Thyroid gland (tissue), 4 donors: Measurements from ENCODE around the gene SLC26A4. TPM values are rescaled to one million over a fixed set of nuclear protein-coding genes. Genes with fewer than 3 reads are reported as not detected.

Source experiments
- DNase-seq, 2 donors: peaks; one replicate each; pipeline ENCODE4 v3.0.0-alpha.2; 2019
- H3K27ac ChIP-seq, 3 donors: fragments of 200-600 bp; sonication (generic); 1 replicate in 2 of 3; 2 replicates in 1 of 3; pipeline ENCODE4 v1.5.1; 2016 to 2019; ENCODE audit warnings: mild to moderate bottlenecking in 1 of 3, moderate library complexity in 1 of 3
- H3K27me3 ChIP-seq: fragments of 200-600 bp; sonication (generic); one replicate; pipeline ENCODE4 v1.5.1; 2019
- H3K36me3 ChIP-seq, 2 donors: fragments of 200-600 bp; sonication (generic); one replicate each; pipeline ENCODE4 v1.5.1; 2016 to 2019
- H3K4me1 ChIP-seq, 2 donors: fragments of 200-600 bp; sonication (generic); one replicate each; pipeline ENCODE4 v1.5.1; 2017 to 2019
- H3K4me3 ChIP-seq, 3 donors: fragments of 200-600 bp; sonication (generic); replicated peaks in 1 of 3; 1 replicate in 2 of 3; 2 replicates in 1 of 3; pipeline ENCODE4 v1.5.1; 2016; ENCODE audit warnings: mild to moderate bottlenecking in 1 of 3
- H3K9me3 ChIP-seq: fragments of 200-600 bp; sonication (generic); one replicate; pipeline ENCODE4 v1.5.1; 2017
- POLR2A ChIP-seq, 2 donors: fragments of 450-650 bp; IDR thresholded peaks; one replicate each; pipeline ENCODE4 v1.6.1; 2017; ENCODE audit warnings: antibody characterized with exemption in 2 of 2, mild to moderate bottlenecking in 2 of 2, moderate library complexity in 1 of 2
- WGBS, 2 donors: methylation state at CpG; one replicate each; pipeline ENCODE4 v1.1.5; 2017; 5-methylcytosine and 5-hydroxymethylcytosine counted together
- intact Hi-C: fragments of 100-400 bp; cut with DNase I; formaldehyde crosslinking; loops from one replicate; pipeline ENCODE4 v1.15.1; 2023
- small RNA-seq: library from RNA; depleted of rRNA; stranded (forward); fragments of <200 nt; gene quantifications from one replicate; pipeline ENCODE3, GENCODE V24; 2016
- total RNA-seq, 4 donors: library from RNA; depleted of rRNA; stranded (reverse); fragments of >200 nt; gene quantifications; one replicate each; pipeline ENCODE4 v1.2.3, GENCODE V29; 2016
- TF ChIP-seq, protein P1 (sequence below), 6 experiments: fragments of 200-600 bp in 3 of 6; fragments of 450-650 bp in 3 of 6; sonication (generic) in 3 of 6; IDR thresholded peaks; one replicate each; pipeline ENCODE4 v1.5.1; 2016 to 2019; ENCODE audit warnings: antibody characterized with exemption in 6 of 6, mild to moderate bottlenecking in 2 of 6, inconsistent platforms in 1 of 6, moderate library complexity in 1 of 6

The SLC26A4 gene
- total RNA-seq, 4 donors from 2014 or later, result 193 to 299 (median 254) TPM

GRCh38 chr7:107767391-107767790 lies 106.8 kb downstream of the SLC26A4 start:
- no peaks in the 10 kb centered on the region for H3K27me3 ChIP-seq
- H3K9me3 ChIP-seq, result no peaks in the 10 kb centered on the region
- intact Hi-C loops, result no loop called here
- WGBS, 2 donors, result 94 to 97% methylated on average over 2 of the region's 2 CpGs
- no peaks in the 10 kb centered on the region for H3K36me3 ChIP-seq
- no peak for DNase-seq
- H3K4me3 ChIP-seq, result no peak overlapping the region
- H3K4me1 ChIP-seq, result no peaks in the 10 kb centered on the region
- H3K27ac ChIP-seq, result no peak overlapping the region
- TF ChIP-seq, protein P1, sequence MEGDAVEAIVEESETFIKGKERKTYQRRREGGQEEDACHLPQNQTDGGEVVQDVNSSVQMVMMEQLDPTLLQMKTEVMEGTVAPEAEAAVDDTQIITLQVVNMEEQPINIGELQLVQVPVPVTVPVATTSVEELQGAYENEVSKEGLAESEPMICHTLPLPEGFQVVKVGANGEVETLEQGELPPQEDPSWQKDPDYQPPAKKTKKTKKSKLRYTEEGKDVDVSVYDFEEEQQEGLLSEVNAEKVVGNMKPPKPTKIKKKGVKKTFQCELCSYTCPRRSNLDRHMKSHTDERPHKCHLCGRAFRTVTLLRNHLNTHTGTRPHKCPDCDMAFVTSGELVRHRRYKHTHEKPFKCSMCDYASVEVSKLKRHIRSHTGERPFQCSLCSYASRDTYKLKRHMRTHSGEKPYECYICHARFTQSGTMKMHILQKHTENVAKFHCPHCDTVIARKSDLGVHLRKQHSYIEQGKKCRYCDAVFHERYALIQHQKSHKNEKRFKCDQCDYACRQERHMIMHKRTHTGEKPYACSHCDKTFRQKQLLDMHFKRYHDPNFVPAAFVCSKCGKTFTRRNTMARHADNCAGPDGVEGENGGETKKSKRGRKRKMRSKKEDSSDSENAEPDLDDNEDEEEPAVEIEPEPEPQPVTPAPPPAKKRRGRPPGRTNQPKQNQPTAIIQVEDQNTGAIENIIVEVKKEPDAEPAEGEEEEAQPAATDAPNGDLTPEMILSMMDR (IDR thresholded peaks at IDR 0.05), result no peak
- no peak for TF ChIP-seq POLR2A (IDR thresholded peaks at IDR 0.05)

Small RNA genes lying within 50 kb of the gene (small RNA-seq; reads per million reads assigned to genes)
- not detected for gene BANF1P5

Other genes with a start within 250 kb of the SLC26A4 start
- gene GPR22, start 190.8 kb upstream of the SLC26A4 start, total RNA-seq, result not detected
- gene COG5, start 96.9 kb upstream of the SLC26A4 start, total RNA-seq, result 100 to 1,000 TPM; 108 to 268 (median 148) TPM
- 10 to 100 TPM; 14.6 to 16.9 (median 16.1) TPM for gene DUS4L, start 96.9 kb upstream of the SLC26A4 start, total RNA-seq
- gene BCAP29, start 80.6 kb upstream of the SLC26A4 start, total RNA-seq, result 100 to 1,000 TPM; 217 to 276 (median 221) TPM
- gene CBLL1, start 83.3 kb downstream of the SLC26A4 start, total RNA-seq, result 10 to 100 TPM; 27.0 to 41.6 (median 33.5) TPM
- under 1 TPM in 1 of 4 donors, not detected in 3; 0.45 TPM for gene SLC26A3, start 142.4 kb downstream of the SLC26A4 start, total RNA-seq
- 100 to 1,000 TPM; 108 to 343 (median 213) TPM for gene DLD, start 230.4 kb downstream of the SLC26A4 start, total RNA-seq